Astrocyte of the cerebellum (primary cell): ENCODE results near the gene IMMP2L.

ENCODE experiments used
- DNase-seq: peaks from one replicate; pipeline ENCODE4 v3.0.0-alpha.2; 2011; ENCODE audit warnings: low read depth
- H3K4me3 ChIP-seq: 2 replicates; pipeline ENCODE4 v1.5.1; 2011; ENCODE audit warnings: mild to moderate bottlenecking, low read depth, low read length, moderate library complexity
- in situ Hi-C: cut with HindIII; loops from 2 replicates; pipeline ENCODE4 v1.10.0; 2017; ENCODE audit warnings: low sequenced_read_pairs
- TF ChIP-seq, protein P1 (sequence below): IDR thresholded peaks from 2 replicates; pipeline ENCODE4 v1.5.1; 2012; ENCODE audit warnings: low read length, low read depth, moderate library complexity, mild to moderate bottlenecking; ENCODE audit errors: missing control alignments

Gene IMMP2L

DNA sequence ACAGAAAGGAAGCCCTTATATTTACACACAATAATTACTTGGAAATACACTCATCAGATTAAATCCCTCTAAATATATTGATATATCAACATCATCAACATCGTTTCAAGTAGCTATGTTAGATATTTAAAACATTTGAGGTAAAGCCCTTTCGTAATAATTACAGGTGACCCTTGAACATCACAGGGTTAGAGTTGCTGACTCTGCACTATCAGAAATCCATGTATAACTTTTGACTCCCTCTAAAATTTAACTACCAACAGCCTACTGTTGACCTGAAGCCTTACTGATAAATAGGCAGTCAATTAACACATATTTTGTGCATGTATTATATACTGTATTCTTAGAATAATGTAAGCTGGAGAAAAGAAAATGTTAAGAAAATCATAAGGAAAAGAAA lies 505.9 kb downstream of the IMMP2L start:
- TF ChIP-seq, protein P1, sequence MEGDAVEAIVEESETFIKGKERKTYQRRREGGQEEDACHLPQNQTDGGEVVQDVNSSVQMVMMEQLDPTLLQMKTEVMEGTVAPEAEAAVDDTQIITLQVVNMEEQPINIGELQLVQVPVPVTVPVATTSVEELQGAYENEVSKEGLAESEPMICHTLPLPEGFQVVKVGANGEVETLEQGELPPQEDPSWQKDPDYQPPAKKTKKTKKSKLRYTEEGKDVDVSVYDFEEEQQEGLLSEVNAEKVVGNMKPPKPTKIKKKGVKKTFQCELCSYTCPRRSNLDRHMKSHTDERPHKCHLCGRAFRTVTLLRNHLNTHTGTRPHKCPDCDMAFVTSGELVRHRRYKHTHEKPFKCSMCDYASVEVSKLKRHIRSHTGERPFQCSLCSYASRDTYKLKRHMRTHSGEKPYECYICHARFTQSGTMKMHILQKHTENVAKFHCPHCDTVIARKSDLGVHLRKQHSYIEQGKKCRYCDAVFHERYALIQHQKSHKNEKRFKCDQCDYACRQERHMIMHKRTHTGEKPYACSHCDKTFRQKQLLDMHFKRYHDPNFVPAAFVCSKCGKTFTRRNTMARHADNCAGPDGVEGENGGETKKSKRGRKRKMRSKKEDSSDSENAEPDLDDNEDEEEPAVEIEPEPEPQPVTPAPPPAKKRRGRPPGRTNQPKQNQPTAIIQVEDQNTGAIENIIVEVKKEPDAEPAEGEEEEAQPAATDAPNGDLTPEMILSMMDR: no peak
- no peak overlapping the region for H3K4me3 ChIP-seq
- in situ Hi-C loops: no loop called here
- no peak for DNase-seq

DNA sequence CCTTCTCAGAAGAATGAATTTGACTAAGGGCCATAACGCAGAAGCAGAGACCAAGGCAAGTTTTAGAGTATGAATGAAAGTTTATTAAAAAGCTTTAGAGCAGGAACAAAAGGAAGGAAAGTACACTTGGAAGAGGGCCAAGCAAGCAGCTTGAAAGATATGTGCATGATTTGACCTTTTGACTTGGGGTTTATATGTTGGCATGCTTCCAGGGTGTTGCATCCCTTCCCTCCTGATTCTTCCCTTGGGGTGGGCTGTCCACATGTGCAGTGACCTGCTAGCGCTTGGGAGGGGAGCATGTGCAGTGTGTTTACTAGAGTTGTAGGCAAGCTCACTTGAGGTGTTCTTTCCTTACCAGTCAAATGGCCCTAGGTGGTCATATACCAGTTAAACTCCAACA lies 509.3 kb downstream of the IMMP2L start:
- TF ChIP-seq, protein P1: no peak
- in situ Hi-C loops: no loop called here

DNA sequence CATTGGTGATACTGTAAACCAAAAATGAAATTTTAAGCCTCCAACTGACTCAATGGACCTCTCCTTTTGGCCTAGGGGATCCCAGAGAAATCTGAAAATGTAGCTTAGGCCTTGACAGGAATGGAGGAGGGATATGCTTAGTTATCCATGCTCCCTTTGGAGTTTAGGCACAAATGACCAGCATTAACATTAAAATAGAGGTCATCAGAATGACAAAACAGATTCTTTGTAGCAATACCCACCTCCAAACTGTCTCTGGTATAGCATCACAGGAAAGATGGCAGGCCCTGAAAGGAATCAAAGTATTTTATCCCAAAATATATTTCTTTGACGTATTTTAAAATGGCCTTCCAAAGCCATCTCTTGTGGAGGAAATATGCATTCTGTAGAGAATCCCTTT lies 510.5 kb downstream of the IMMP2L start:
- TF ChIP-seq, protein P1: no peak
- DNase-seq: no peak
- in situ Hi-C loops: no loop called here

More for the DNA sequence above, 509.3 kb downstream of the IMMP2L start:
- no peak overlapping the region for H3K4me3 ChIP-seq
- no peak for DNase-seq

DNA sequence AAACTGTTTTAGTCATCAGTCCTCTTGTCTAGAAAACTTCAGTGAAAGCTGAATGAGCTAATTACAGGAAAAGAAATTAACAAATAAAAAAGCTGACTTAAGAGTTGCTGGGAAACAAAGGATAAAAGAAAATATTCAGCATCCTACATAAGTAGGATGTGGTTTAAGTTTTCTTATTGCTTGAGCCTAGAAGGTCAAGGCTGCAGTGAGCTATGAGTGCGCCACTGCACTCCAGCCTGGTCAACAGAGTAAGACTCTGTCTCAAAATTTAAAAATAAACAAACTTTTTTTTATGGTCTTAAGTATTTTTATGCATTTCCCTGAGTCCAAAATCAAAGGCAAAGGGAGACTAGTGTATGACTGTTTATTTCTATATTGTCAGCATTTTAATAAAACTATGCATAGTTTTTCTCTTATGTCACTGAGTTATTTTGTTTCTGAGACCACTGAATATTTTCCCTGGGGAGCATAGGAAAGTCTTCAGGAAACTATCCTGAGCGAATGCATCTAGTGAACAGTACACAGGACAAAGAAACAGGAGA lies 511.3 kb downstream of the IMMP2L start:
- no peak overlapping the region for H3K4me3 ChIP-seq
- in situ Hi-C loops: no loop called here
- DNase-seq: no peak
- TF ChIP-seq, protein P1: no peak

More for the DNA sequence above, 510.5 kb downstream of the IMMP2L start:
- no peak overlapping the region for H3K4me3 ChIP-seq

DNA sequence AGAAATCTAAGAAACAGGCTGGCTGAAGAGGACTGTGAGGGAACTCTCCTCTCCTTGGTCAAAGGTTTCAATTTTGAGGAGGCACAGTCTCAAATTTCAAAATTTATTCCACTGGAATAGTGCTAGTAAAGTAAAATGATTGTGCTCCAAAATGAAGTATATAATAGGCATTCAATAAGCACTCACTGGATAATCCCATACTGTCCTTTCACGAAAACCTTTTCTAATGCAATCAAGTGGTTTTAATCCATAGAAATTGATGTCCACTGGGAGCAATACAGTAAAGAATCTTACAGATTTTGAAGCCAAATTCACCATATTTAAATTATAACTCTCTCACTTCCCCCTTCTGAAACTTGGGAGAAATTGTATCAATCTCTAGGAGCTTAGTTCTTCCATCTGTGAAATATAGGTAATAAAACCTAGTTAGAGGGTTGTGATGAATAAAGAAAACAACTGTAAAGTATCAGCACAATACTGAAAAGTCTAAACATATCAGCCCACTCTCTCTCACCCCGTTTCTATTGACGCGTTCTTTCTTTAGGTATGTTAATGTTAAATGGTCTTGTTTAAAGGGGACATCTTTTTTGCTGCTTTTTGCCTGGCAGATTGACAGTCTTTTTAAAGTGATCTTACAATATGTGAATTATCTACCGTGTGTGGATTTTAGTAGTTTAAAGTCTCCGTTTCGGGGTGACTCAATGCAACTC lies 512.2 kb downstream of the IMMP2L start:
- DNase-seq: no peak
- TF ChIP-seq, protein P1: no peak
- no peak overlapping the region for H3K4me3 ChIP-seq
- in situ Hi-C loops: no loop called here

DNA sequence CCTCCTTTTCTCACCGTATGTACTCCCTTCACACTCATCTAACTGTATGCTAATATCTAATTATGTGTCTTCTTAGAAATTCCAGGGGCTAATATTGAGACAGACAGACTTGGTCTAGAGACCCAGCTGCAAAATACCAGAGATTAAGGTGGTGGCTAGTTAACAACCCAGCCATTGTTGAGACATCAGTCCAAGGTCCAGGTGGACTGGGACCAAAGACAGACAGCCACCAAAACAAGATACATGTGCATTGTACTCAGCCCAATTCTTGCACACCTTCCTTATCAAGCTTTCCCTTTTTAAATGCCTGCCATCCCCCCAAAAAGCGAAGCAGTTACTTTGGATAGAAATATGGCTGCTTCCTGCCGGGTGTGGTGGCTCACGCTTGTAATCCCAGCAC lies 514.7 kb downstream of the IMMP2L start:
- DNase-seq: no peak
- no peak overlapping the region for H3K4me3 ChIP-seq
- in situ Hi-C loops: no loop called here
- TF ChIP-seq, protein P1: no peak

DNA sequence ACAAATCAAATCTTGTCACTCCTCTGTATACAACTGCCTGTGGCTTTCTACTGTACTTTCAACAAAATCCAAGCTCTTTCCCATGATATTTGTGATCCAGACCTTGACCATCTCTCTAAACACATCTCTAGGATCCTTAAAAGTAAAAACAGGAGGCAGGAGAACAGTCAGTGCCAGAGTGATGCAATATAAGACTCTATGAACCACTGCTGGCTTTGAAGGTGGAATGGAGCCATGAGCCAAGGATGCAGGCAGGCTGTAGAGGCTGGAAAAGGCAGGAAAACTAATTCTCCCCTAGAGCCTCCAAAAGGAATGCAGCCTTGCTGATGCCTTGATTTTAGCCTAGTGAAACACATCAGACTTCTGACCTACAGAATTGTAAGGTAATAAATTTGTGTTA lies 516.8 kb downstream of the IMMP2L start:
- TF ChIP-seq, protein P1: no peak
- in situ Hi-C loops: no loop called here
- H3K4me3 ChIP-seq: no peak overlapping the region
- DNase-seq: no peak
